ENCODE results near the gene ITPRID1. TPM values are rescaled to one million over a fixed set of nuclear protein-coding genes. Genes with fewer than 3 reads are reported as not detected.

ITPRID1 gene
- total and polyA plus RNA-seq, 7 experiments from 2014 or later, result not detected

DNA sequence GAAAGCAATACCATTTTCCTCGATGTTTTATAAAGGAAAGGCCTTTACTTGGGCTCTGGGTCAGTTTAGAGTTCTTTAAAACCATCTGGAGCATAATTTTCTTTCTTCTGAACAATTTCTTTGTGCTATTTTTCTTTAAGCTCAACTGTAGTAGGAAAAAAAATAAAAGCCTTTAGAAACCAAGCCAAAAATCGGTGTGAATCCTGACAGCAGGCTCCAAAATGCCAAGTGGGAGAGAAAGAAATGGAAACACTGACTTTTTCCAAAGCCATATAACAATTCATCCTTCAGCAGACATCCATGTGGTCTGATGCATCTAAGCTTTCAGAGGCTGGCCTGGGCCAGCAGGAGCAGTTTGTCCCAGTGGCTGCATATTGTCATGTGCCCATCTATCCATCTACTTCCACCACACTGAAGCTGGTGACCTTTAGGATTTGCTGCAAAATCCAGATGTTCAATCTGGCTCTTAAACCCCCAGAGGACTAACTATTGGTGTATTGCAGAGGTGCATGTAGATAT lies 23.0 kb upstream of the ITPRID1 start:
- POLR2A ChIA-PET, result no interaction called here
- Mint-ChIP-seq H3K27me3 (peaks cover 0 to 4% (median 0%) of the 10 kb centered on the region in 5 donors), H3K36me3 (no peaks in the 10 kb centered on the region), H3K4me3 (no peak overlapping the region), H3K27ac (no peak overlapping the region), H3K4me1 (no peaks in the 10 kb centered on the region), H3K9me3 (peaks cover 0 to 10% (median 0%) of the 10 kb centered on the region in 11 donors)
- H3K27me3 ChIP-seq (ENCODE audit: control insufficient read depth in 2 of 2, insufficient read depth in 2 of 2, low read length in 2 of 2), result no peaks in the 10 kb centered on the region
- DNase-seq (no peak), ATAC-seq (no peak)
- no peak overlapping the region for H3K4me3 ChIP-seq (ENCODE audit: low read length)
- no peaks in the 10 kb centered on the region for H3K9me3 ChIP-seq (ENCODE audit: control insufficient read depth in 2 of 3, low read length in 3 of 3)
- intact Hi-C loops (cut with micrococcal nuclease), result no loop called here
- CTCF ChIA-PET, result no interaction called here
- no peaks in the 10 kb centered on the region for H3K4me1 ChIP-seq (ENCODE audit: control insufficient read depth in 2 of 2, insufficient read depth in 2 of 2, low read length in 2 of 2)
- no peak overlapping the region for H3K27ac ChIP-seq (ENCODE audit: low read depth, low read length)
- no peaks in the 10 kb centered on the region for H3K36me3 ChIP-seq (ENCODE audit: control insufficient read depth in 2 of 3, insufficient read depth in 3 of 3, low read length in 3 of 3)

DNA sequence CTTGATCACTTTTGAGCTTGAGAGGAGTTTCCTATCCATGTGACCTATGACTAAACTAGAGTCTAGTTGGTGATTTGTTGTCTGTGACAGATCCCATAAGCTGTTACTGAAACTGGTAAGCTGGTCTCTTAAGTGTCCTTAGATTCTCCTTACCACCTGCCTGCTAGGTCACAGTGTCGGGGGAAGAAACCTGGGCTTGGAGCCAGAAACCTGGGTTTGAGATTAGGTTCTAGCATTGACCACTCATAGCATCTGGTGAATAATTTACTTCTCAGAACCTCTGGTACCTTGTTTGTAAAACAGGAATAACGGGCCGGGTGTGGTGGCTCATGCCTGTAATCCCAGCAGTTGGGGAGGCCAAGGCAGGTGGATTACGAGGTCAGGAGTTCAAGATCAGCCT lies 21.8 kb upstream of the ITPRID1 start:
- DNase-seq (no peak), ATAC-seq (no peak)
- Histone ChIP-seq H3K4me1 (ENCODE audit: control insufficient read depth in 2 of 2, insufficient read depth in 2 of 2, low read length in 2 of 2) (no peaks in the 10 kb centered on the region), H3K9me3 (ENCODE audit: control insufficient read depth in 2 of 3, low read length in 3 of 3) (no peaks in the 10 kb centered on the region), H3K27ac (ENCODE audit: low read depth, low read length) (no peak overlapping the region), H3K27me3 (ENCODE audit: control insufficient read depth in 2 of 2, insufficient read depth in 2 of 2, low read length in 2 of 2) (no peaks in the 10 kb centered on the region), H3K4me3 (ENCODE audit: low read length) (no peak overlapping the region), H3K36me3 (ENCODE audit: control insufficient read depth in 2 of 3, insufficient read depth in 3 of 3, low read length in 3 of 3) (no peaks in the 10 kb centered on the region)
- H3K9me3 Mint-ChIP-seq, result peaks cover 0 to 9% (median 0%) of the 10 kb centered on the region in 11 donors
- H3K4me3 Mint-ChIP-seq, result no peak overlapping the region
- ChIA-PET CTCF (no interaction called here), POLR2A (no interaction called here)
- H3K36me3 Mint-ChIP-seq, result no peaks in the 10 kb centered on the region
- no peak overlapping the region for H3K27ac Mint-ChIP-seq
- no peaks in the 10 kb centered on the region for H3K4me1 Mint-ChIP-seq
- intact Hi-C loops (cut with micrococcal nuclease), result no loop called here
- H3K27me3 Mint-ChIP-seq, result peaks cover 0 to 8% (median 0%) of the 10 kb centered on the region in 5 donors

DNA sequence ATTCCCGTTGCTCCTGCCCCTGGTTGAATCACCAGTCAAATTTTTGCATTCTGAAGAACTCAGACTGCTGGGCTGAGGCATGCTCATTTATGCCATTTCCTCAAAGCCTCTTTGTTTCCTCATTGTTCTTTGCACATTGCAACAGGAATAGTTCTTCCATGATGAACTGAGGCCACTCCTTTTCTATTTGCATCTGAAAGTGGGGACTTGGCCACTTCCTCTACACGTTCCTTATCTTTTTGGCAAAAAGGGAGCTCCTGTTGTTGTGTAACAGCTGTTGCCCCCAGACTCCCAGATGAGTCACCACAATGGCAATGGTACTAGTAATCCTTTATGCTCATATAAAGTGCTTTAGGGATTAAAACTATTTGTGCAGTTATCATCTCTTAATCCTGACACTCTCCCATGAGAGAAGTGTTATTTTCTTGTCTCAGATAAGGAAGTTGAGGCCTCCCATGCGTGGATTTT lies 20.1 kb upstream of the ITPRID1 start:
- Histone ChIP-seq H3K36me3 (ENCODE audit: control insufficient read depth in 2 of 3, insufficient read depth in 3 of 3, low read length in 3 of 3) (no peaks in the 10 kb centered on the region), H3K27ac (ENCODE audit: low read depth, low read length) (no peak overlapping the region), H3K4me3 (ENCODE audit: low read length) (no peak overlapping the region), H3K9me3 (ENCODE audit: control insufficient read depth in 2 of 3, low read length in 3 of 3) (no peaks in the 10 kb centered on the region), H3K27me3 (ENCODE audit: control insufficient read depth in 2 of 2, insufficient read depth in 2 of 2, low read length in 2 of 2) (no peaks in the 10 kb centered on the region), H3K4me1 (ENCODE audit: control insufficient read depth in 2 of 2, insufficient read depth in 2 of 2, low read length in 2 of 2) (no peaks in the 10 kb centered on the region)
- DNase-seq, result no peak
- Mint-ChIP-seq H3K27ac (no peak overlapping the region), H3K4me1 (no peaks in the 10 kb centered on the region), H3K27me3 (peaks cover 0 to 8% (median 0%) of the 10 kb centered on the region in 5 donors), H3K36me3 (no peaks in the 10 kb centered on the region), H3K4me3 (no peak overlapping the region), H3K9me3 (peaks cover 0 to 9% (median 2%) of the 10 kb centered on the region in 11 donors)
- ATAC-seq, result no peak
- ChIA-PET CTCF (no interaction called here), POLR2A (no interaction called here)
- intact Hi-C loops (cut with micrococcal nuclease), result no loop called here

DNA sequence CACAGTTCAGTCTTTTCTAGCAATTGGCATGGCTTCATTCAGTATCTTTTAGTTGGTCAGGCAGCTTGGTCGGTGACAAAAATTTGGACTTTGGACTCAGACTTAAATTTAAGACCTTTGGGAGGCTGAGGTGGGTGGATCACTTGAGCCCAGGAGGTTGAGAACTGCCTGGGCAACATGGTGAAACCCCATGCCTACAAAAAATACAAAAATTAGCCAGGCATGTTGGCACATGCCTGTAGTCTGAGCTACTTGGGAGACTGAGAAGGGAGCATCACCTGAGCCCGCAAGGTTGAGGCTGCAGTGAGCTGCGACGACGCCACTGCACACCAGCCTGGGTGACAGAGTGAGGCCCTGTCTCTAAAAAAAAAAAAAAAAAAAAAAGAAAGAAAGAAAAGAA lies 19.5 kb upstream of the ITPRID1 start:
- Histone ChIP-seq H3K27ac (ENCODE audit: low read depth, low read length) (no peak overlapping the region), H3K27me3 (ENCODE audit: control insufficient read depth in 2 of 2, insufficient read depth in 2 of 2, low read length in 2 of 2) (no peaks in the 10 kb centered on the region), H3K9me3 (ENCODE audit: control insufficient read depth in 2 of 3, low read length in 3 of 3) (no peaks in the 10 kb centered on the region), H3K4me1 (ENCODE audit: control insufficient read depth in 2 of 2, insufficient read depth in 2 of 2, low read length in 2 of 2) (no peaks in the 10 kb centered on the region), H3K36me3 (ENCODE audit: control insufficient read depth in 2 of 3, insufficient read depth in 3 of 3, low read length in 3 of 3) (no peaks in the 10 kb centered on the region), H3K4me3 (ENCODE audit: low read length) (no peak overlapping the region)
- peaks cover 0 to 10% (median 2%) of the 10 kb centered on the region in 11 donors for H3K9me3 Mint-ChIP-seq
- ATAC-seq (no peak), DNase-seq (no peak)
- H3K36me3 Mint-ChIP-seq, result no peaks in the 10 kb centered on the region
- no peaks in the 10 kb centered on the region for H3K4me1 Mint-ChIP-seq
- no peak overlapping the region for H3K27ac Mint-ChIP-seq
- ChIA-PET CTCF (no interaction called here), POLR2A (no interaction called here)
- peaks cover 0 to 8% (median 0%) of the 10 kb centered on the region in 5 donors for H3K27me3 Mint-ChIP-seq
- intact Hi-C loops (cut with micrococcal nuclease), result no loop called here
- no peak overlapping the region for H3K4me3 Mint-ChIP-seq

DNA sequence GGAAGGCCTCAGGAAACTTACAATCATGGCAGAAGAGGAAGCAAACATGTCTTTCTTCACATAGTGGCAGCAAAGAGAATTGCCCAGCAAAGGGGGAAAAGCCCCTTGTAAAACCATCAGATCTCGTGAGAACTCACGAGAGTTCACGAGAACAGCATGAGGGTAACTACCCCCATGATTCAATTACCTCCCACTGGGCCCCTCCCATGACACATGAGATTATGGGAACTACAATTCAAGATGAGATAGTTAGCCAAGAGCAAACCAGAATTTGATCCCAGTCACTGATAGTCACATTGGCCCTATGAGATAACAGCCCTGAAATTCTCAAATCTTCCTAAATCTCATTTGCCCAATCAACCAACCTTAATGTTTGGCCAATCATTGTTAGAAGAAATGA lies 18.2 kb upstream of the ITPRID1 start:
- ChIA-PET CTCF (no interaction called here), POLR2A (no interaction called here)
- Histone ChIP-seq H3K27me3 (ENCODE audit: control insufficient read depth in 2 of 2, insufficient read depth in 2 of 2, low read length in 2 of 2) (no peaks in the 10 kb centered on the region), H3K27ac (ENCODE audit: low read depth, low read length) (no peak overlapping the region), H3K9me3 (ENCODE audit: control insufficient read depth in 2 of 3, low read length in 3 of 3) (no peaks in the 10 kb centered on the region), H3K4me1 (ENCODE audit: control insufficient read depth in 2 of 2, insufficient read depth in 2 of 2, low read length in 2 of 2) (no peaks in the 10 kb centered on the region), H3K36me3 (ENCODE audit: control insufficient read depth in 2 of 3, insufficient read depth in 3 of 3, low read length in 3 of 3) (no peaks in the 10 kb centered on the region), H3K4me3 (ENCODE audit: low read length) (no peak overlapping the region)
- Mint-ChIP-seq H3K36me3 (no peaks in the 10 kb centered on the region), H3K9me3 (peaks cover 0 to 17% (median 2%) of the 10 kb centered on the region in 11 donors), H3K4me3 (no peak overlapping the region), H3K27ac (no peak overlapping the region), H3K4me1 (no peaks in the 10 kb centered on the region), H3K27me3 (peaks cover 0 to 5% (median 0%) of the 10 kb centered on the region in 5 donors)
- DNase-seq, result no peak
- intact Hi-C loops (cut with micrococcal nuclease), result no loop called here
- ATAC-seq, result no peak

DNA sequence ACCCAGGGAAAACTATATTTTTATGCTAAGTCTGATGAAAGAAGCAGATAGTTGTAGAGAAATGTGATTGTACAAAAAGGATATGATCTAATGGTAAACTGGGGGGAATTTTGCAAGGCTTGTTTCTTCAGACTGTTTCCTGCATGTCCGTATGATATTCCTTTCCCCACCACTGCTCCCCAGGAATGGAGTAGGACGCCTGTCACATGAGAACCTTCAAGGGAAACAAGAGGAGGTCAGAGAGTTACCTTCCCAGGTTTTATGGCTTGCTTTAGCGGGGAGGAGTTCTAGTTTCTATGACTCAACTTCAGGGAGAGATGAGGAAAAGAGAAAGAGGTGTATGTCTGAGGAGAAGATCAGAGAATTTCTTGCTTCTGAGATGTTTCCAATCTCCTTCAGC lies 16.4 kb upstream of the ITPRID1 start:
- intact Hi-C loops (cut with micrococcal nuclease), result no loop called here
- Mint-ChIP-seq H3K4me1 (no peaks in the 10 kb centered on the region), H3K9me3 (peaks cover 0 to 17% (median 2%) of the 10 kb centered on the region in 11 donors), H3K4me3 (no peak overlapping the region), H3K36me3 (no peaks in the 10 kb centered on the region), H3K27me3 (peaks cover 0 to 5% (median 0%) of the 10 kb centered on the region in 5 donors), H3K27ac (no peak overlapping the region)
- POLR2A ChIA-PET, result no interaction called here
- Histone ChIP-seq H3K4me3 (ENCODE audit: low read length) (no peak overlapping the region), H3K36me3 (ENCODE audit: control insufficient read depth in 2 of 3, insufficient read depth in 3 of 3, low read length in 3 of 3) (no peaks in the 10 kb centered on the region), H3K27ac (ENCODE audit: low read depth, low read length) (no peak overlapping the region), H3K4me1 (ENCODE audit: control insufficient read depth in 2 of 2, insufficient read depth in 2 of 2, low read length in 2 of 2) (no peaks in the 10 kb centered on the region), H3K9me3 (ENCODE audit: control insufficient read depth in 2 of 3, low read length in 3 of 3) (no peaks in the 10 kb centered on the region), H3K27me3 (ENCODE audit: control insufficient read depth in 2 of 2, insufficient read depth in 2 of 2, low read length in 2 of 2) (no peaks in the 10 kb centered on the region)
- DNase-seq (no peak), ATAC-seq (no peak)
- CTCF ChIA-PET, result no interaction called here

DNA sequence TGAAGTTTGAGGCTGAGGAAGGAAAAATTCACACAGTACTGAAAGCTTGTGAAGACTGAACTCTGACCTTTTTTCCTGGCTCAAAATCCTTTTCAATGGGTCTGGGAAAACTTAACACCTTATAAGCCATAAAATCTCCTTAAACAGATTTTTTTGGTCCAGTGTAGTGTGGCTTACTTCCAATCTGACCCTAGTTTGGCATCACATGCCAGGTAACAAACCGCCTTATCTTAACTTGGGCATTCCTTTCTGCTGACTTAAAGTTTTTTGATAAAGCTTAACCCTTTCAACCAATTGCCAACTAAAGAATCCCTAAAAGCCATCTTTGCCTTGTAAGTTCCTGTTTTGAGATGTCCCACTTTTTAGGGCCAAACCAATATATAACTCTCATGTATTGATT lies 13.2 kb upstream of the ITPRID1 start:
- no peak overlapping the region for H3K4me3 ChIP-seq (ENCODE audit: low read length)
- H3K27ac ChIP-seq (ENCODE audit: low read depth, low read length), result no peak overlapping the region
- H3K4me1 ChIP-seq (ENCODE audit: control insufficient read depth in 2 of 2, insufficient read depth in 2 of 2, low read length in 2 of 2), result no peaks in the 10 kb centered on the region
- H3K27ac Mint-ChIP-seq, result no peak overlapping the region
- no peak for ATAC-seq
- DNase-seq, result no peak
- H3K27me3 Mint-ChIP-seq, result peaks cover 0 to 5% (median 0%) of the 10 kb centered on the region in 5 donors
- no peak overlapping the region for H3K4me3 Mint-ChIP-seq
- peaks cover 0 to 17% (median 2%) of the 10 kb centered on the region in 11 donors for H3K9me3 Mint-ChIP-seq
- H3K9me3 ChIP-seq (ENCODE audit: control insufficient read depth in 2 of 3, low read length in 3 of 3), result no peaks in the 10 kb centered on the region
- no peaks in the 10 kb centered on the region for H3K36me3 ChIP-seq (ENCODE audit: control insufficient read depth in 2 of 3, insufficient read depth in 3 of 3, low read length in 3 of 3)
- ChIA-PET POLR2A (no interaction called here), CTCF (no interaction called here)
- no peaks in the 10 kb centered on the region for H3K4me1 Mint-ChIP-seq
- H3K36me3 Mint-ChIP-seq, result no peaks in the 10 kb centered on the region
- intact Hi-C loops (cut with micrococcal nuclease), result no loop called here
- H3K27me3 ChIP-seq (ENCODE audit: control insufficient read depth in 2 of 2, insufficient read depth in 2 of 2, low read length in 2 of 2), result no peaks in the 10 kb centered on the region

Measured in naive thymus-derived CD4-positive, alpha-beta T cell (primary cell).